Loucy (cell line): ENCODE measurements around the gene NFRKB.

ENCODE experiments used
- H2AFZ ChIP-seq: fragments of 200-600 bp; sonication (generic); 2 replicates; pipeline ENCODE4 v1.6.0; 2016; ENCODE audit warnings: antibody characterized with exemption, mild to moderate bottlenecking, low read length, moderate library complexity
- H3F3A ChIP-seq: fragments of 200-600 bp; 2 replicates; pipeline ENCODE4 v1.6.0; 2016; ENCODE audit warnings: antibody characterized with exemption, low read depth, mild to moderate bottlenecking
- H3K27me3 ChIP-seq: fragments of 200-600 bp; sonication (generic); 2 replicates; pipeline ENCODE4 v1.6.1; 2014; ENCODE audit warnings: low read length, mild to moderate bottlenecking; ENCODE audit not compliant: insufficient read depth, poor library complexity, severe bottlenecking
- H3K36me3 ChIP-seq: fragments of 200-600 bp; sonication (generic); 2 replicates; pipeline ENCODE4 v1.6.1; 2016; ENCODE audit warnings: low read length; ENCODE audit not compliant: insufficient read depth
- H3K4me1 ChIP-seq: fragments of 200-600 bp; sonication (generic); 2 replicates; pipeline ENCODE4 v1.5.1; 2014; ENCODE audit warnings: low read length, mild to moderate bottlenecking; ENCODE audit not compliant: insufficient read depth, poor library complexity, severe bottlenecking
- H3K4me2 ChIP-seq: fragments of 200-600 bp; sonication (generic); 2 replicates; pipeline ENCODE4 v1.6.0; 2014; ENCODE audit warnings: antibody characterized with exemption, low read length, low read depth, mild to moderate bottlenecking; ENCODE audit not compliant: poor library complexity, severe bottlenecking
- H3K4me3 ChIP-seq: fragments of 200-600 bp; sonication (generic); 2 replicates; pipeline ENCODE4 v1.5.1; 2014; ENCODE audit warnings: low read length, mild to moderate bottlenecking, mixed read lengths; ENCODE audit not compliant: poor library complexity, severe bottlenecking
- H3K79me2 ChIP-seq: fragments of 200-600 bp; sonication (generic); 2 replicates; pipeline ENCODE4 v1.6.1; 2014; ENCODE audit warnings: low read length; ENCODE audit not compliant: insufficient read depth
- H3K9ac ChIP-seq: fragments of 200-600 bp; sonication (generic); 2 replicates; pipeline ENCODE4 v1.6.0; 2014; ENCODE audit warnings: mild to moderate bottlenecking, low read depth, low read length, moderate library complexity; ENCODE audit not compliant: poor library complexity, severe bottlenecking
- H3K9me2 ChIP-seq: fragments of 200-600 bp; sonication (generic); replicated peaks from 2 replicates; pipeline ENCODE4 v1.6.1; 2016; ENCODE audit warnings: low read depth, low read length, mixed read lengths
- H3K9me3 ChIP-seq: fragments of 200-600 bp; sonication (generic); 2 replicates; pipeline ENCODE4 v1.6.1; 2014; ENCODE audit warnings: mild to moderate bottlenecking, antibody characterized with exemption, low read length, low read depth; ENCODE audit not compliant: insufficient read depth
- H4K20me1 ChIP-seq: fragments of 200-600 bp; sonication (generic); 2 replicates; pipeline ENCODE4 v1.6.0; 2014; ENCODE audit warnings: antibody characterized with exemption, low read length, mild to moderate bottlenecking; ENCODE audit not compliant: insufficient read depth, poor library complexity, severe bottlenecking
- CTCF ChIP-seq: fragments of 200-600 bp; sonication (generic); conservative IDR thresholded peaks from 2 replicates; pipeline ENCODE4 v1.5.1; 2014; ENCODE audit warnings: mild to moderate bottlenecking, antibody characterized with exemption, low read length
- EZH2phosphoT487 ChIP-seq: fragments of 200-600 bp; IDR thresholded peaks from 2 replicates; pipeline ENCODE4 v1.6.1; 2018; ENCODE audit warnings: antibody characterized with exemption, mild to moderate bottlenecking, moderate library complexity, borderline replicate concordance

The NFRKB gene

GRCh38 chr11:129928923-129929692 is 33.7 kb upstream of the NFRKB start:
- Histone ChIP-seq H2AFZ (no peak overlapping the region), H3K27me3 (no peaks in the 10 kb centered on the region), H3K9ac (no peak overlapping the region), H3K9me3 (no peaks in the 10 kb centered on the region), H3F3A (no peaks in the 10 kb centered on the region), H3K9me2 (no peaks in the 10 kb centered on the region), H3K4me3 (no peak overlapping the region), H3K79me2 (no peaks in the 10 kb centered on the region), H4K20me1 (no peaks in the 10 kb centered on the region), H3K4me1 (no peaks in the 10 kb centered on the region), H3K4me2 (no peak overlapping the region), H3K36me3 (no peaks in the 10 kb centered on the region)
- no peak for TF ChIP-seq CTCF
- no peak for TF ChIP-seq EZH2phosphoT487

- no peaks in the 10 kb centered on the region for H3K79me2 ChIP-seq
- no peaks in the 10 kb centered on the region for H3K4me1 ChIP-seq
- no peaks in the 10 kb centered on the region for H3F3A ChIP-seq
- H3K9me3 ChIP-seq = no peaks in the 10 kb centered on the region
- no peaks in the 10 kb centered on the region for H3K36me3 ChIP-seq
- no peak overlapping the region for H3K9ac ChIP-seq
- no peak overlapping the region for H2AFZ ChIP-seq
- no peaks in the 10 kb centered on the region for H3K27me3 ChIP-seq
- no peaks in the 10 kb centered on the region for H4K20me1 ChIP-seq
- H3K4me3 ChIP-seq = no peak overlapping the region
- no peaks in the 10 kb centered on the region for H3K9me2 ChIP-seq
- no peak overlapping the region for H3K4me2 ChIP-seq
- no peak for TF ChIP-seq EZH2phosphoT487
Measured at GRCh38 chr11:129922674-129923073, 27.3 kb upstream of the NFRKB start.

- Histone ChIP-seq H3K36me3 (peaks cover 12% of the 10 kb centered on the region; the same call in 1 of the 2 replicates), H3K27me3 (no peaks in the 10 kb centered on the region), H2AFZ (no peak overlapping the region), H3K9me3 (no peaks in the 10 kb centered on the region), H3F3A (no peaks in the 10 kb centered on the region), H3K79me2 (no peaks in the 10 kb centered on the region), H3K9ac (no peak overlapping the region), H4K20me1 (no peaks in the 10 kb centered on the region), H3K4me2 (no peak overlapping the region), H3K4me3 (no peak overlapping the region), H3K4me1 (no peaks in the 10 kb centered on the region), H3K9me2 (no peaks in the 10 kb centered on the region)
- TF ChIP-seq CTCF = no peak
- no peak for TF ChIP-seq EZH2phosphoT487
Measured at GRCh38 chr11:129918361-129918760, 23.0 kb upstream of the NFRKB start.

GRCh38 chr11:129917231-129917630 is 21.9 kb upstream of the NFRKB start:
- no peak overlapping the region for H3K4me3 ChIP-seq
- no peaks in the 10 kb centered on the region for H4K20me1 ChIP-seq
- no peak overlapping the region for H3K4me2 ChIP-seq
- H3K9ac ChIP-seq = no peak overlapping the region
- H2AFZ ChIP-seq = no peak overlapping the region
- H3K36me3 ChIP-seq = peaks cover 12% of the 10 kb centered on the region; the same call in 1 of the 2 replicates
- no peaks in the 10 kb centered on the region for H3K27me3 ChIP-seq
- H3K9me2 ChIP-seq = no peaks in the 10 kb centered on the region
- no peaks in the 10 kb centered on the region for H3K9me3 ChIP-seq
- no peaks in the 10 kb centered on the region for H3F3A ChIP-seq
- no peak for TF ChIP-seq CTCF
- H3K79me2 ChIP-seq = no peaks in the 10 kb centered on the region
- H3K4me1 ChIP-seq = no peaks in the 10 kb centered on the region
